Activated T-helper 2 cell treated with anti-CD3 and anti-CD28 coated beads, Interferon-gamma antibody, Interleukin-2, Interleukin-4, amounts not matched to agents 10 μg/mL and 5 μg/mL and 100 μg/mL, durations not matched to agents 14 hours and 24 hours and 36 hours (primary cell): ENCODE measurements around the gene PAPSS2. TPM values are rescaled to one million over a fixed set of nuclear protein-coding genes. Genes with fewer than 3 reads are reported as not detected.
"Not testable (repeated sequence)": the region's sequence is repeated elsewhere in the genome, so short reads cannot be mapped to it uniquely, and the experiment has no call there.

Source experiments
- DNase-seq: peaks from one replicate; pipeline ENCODE4 v3.0.0; 2021; ENCODE audit warnings: low spot score
- H3K27ac Mint-ChIP-seq: one replicate; pipeline ENCODE4 v1.8.0; 2021; ENCODE audit warnings: mixed read lengths
- H3K27me3 Mint-ChIP-seq: one replicate; pipeline ENCODE4 v1.8.0; 2021; ENCODE audit warnings: low read depth, mixed read lengths
- H3K36me3 Mint-ChIP-seq: one replicate; pipeline ENCODE4 v1.8.0; 2021; ENCODE audit warnings: low read depth, mixed read lengths
- H3K4me1 Mint-ChIP-seq: one replicate; pipeline ENCODE4 v1.8.0; 2021; ENCODE audit warnings: low read depth, mixed read lengths
- H3K4me3 Mint-ChIP-seq: one replicate; pipeline ENCODE4 v1.8.0; 2021; ENCODE audit warnings: low read depth, mild to moderate bottlenecking, moderate library complexity, mixed read lengths
- H3K9me3 Mint-ChIP-seq: one replicate; pipeline ENCODE4 v1.8.0; 2021; ENCODE audit warnings: mixed read lengths
- intact Hi-C: fragments of 100-400 bp; cut with micrococcal nuclease; formaldehyde crosslinking; loops from one replicate; pipeline ENCODE4 v1.15.1; 2023
- total RNA-seq: library from RNA; stranded (reverse); gene quantifications from 2 replicates; pipeline ENCODE4 v1.2.3, GENCODE V29; 2022

PAPSS2 gene
- total RNA-seq, 1 donor from 2014 or later, result 0.25 TPM

DNA sequence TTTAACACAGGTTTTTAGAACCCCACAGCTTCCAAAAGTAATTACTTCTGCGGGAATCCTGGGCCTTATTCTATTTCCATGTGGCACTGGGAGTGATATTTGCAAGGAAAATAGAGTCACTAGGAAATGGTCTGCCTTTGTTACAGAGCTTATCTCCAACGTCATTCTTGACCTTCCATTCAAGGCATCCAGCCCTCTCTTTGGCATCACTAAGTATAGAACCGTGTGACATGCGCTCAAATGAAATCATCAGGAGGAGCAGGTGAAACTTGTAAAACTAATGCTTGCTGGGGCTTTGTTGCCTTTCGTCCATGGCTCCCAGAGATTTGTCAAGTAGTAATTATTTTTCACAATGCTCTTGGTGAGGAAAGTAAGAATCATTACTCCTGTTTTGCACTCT lies 73.4 kb downstream of the PAPSS2 start:
- intact Hi-C loops, result loop anchor here (2.0 kb wide), 1 partner anchor 76 kb away; no protein-coding TSS in a partner anchor
- Mint-ChIP-seq H3K36me3 (no peaks in the 10 kb centered on the region), H3K4me3 (no peak overlapping the region), H3K27ac (no peak overlapping the region), H3K4me1 (no peaks in the 10 kb centered on the region), H3K9me3 (no peaks in the 10 kb centered on the region), H3K27me3 (peaks cover 30% of the 10 kb centered on the region)
- no peak for DNase-seq

DNA sequence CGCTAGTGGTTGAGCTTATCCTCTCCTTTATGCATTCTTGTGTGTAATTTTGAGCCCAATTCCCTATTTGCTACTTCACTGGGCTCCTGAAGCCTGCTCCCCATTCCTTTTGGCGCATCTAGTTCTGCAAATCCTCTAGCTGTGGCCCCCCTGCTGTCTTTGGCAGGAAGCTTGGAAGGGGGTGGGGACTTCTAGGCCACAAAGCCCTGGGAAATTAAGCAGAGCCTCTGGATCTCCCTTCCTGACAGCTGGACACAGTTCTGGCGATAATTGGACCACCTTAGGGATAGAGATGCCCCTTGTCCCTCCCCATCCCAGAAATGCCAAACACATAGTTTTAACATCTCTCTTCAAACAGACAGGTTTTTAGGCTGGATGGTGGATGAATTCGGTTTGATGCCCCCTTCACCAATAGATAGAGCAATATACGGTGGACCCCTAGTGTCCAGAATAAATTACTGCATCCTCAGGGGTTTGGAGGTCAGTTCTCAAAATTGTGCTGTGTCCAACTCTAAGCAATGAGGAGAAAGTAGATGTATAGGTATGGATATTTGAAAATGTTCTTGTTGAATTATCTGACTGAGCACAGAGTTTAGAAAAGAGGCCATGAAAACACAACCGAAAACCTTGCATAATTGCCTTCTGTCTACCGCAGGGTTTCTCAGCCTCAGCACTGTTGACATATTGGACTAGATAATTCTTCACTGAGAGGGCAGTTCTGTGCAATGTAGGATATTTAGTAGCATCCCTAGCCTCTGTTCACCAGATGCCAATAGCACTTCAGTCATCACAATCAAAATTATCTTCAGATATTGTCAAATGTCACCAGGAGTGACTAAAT lies 75.5 kb downstream of the PAPSS2 start:
- Mint-ChIP-seq H3K4me3 (no peak overlapping the region), H3K4me1 (no peaks in the 10 kb centered on the region), H3K27ac (no peak overlapping the region), H3K9me3 (no peaks in the 10 kb centered on the region), H3K36me3 (no peaks in the 10 kb centered on the region), H3K27me3 (peaks cover 30% of the 10 kb centered on the region)
- intact Hi-C loops, result loop anchor here (1.0 kb wide), 1 partner anchor 202 kb away; no protein-coding TSS in a partner anchor
- no peak for DNase-seq

DNA sequence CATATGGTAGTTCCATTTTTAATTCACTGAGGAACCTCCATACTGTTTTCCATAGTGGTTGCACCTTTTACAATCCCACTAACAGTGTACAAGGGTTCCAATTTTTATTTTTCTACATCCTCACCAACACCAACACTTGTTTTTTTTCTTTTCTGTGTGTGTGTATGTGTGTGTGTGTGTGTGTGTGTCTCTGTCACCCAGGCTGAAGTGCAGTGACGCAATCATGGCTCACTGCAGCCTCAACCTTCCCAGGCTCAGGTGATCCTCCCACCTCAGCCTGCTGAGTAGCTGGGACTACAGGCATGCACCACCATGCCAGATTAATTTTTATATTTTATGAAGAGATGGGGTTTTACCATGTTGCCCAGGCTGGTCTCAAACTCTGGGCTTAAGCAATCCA lies 78.6 kb downstream of the PAPSS2 start:
- H3K4me3 Mint-ChIP-seq, DNase-seq, H3K36me3 Mint-ChIP-seq, intact Hi-C loops, H3K27ac Mint-ChIP-seq, H3K4me1 Mint-ChIP-seq, H3K9me3 Mint-ChIP-seq: not testable (repeated sequence)
- H3K27me3 Mint-ChIP-seq, result peaks cover 30% of the 10 kb centered on the region

DNA sequence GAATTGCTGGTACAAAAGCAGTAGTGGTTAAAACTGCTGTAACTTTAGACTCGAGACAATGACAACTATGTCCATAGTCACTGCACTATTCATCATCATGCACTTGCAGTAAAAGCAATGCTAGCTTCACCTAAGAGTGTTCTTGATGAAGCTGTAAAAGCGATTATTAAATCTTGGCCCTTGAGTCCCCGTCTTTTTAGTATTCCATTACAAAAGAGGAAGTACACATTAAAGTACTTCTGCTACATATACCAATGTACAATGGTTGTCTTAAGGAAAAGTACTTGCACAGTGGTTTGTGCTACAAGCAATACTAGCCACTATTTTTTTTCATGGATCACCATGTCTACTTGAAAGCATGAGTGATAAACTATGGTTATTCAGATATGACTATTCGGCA lies 80.0 kb downstream of the PAPSS2 start:
- no peak overlapping the region for H3K4me3 Mint-ChIP-seq
- intact Hi-C loops, result no loop called here
- H3K9me3 Mint-ChIP-seq, result no peaks in the 10 kb centered on the region
- H3K36me3 Mint-ChIP-seq, result no peaks in the 10 kb centered on the region
- H3K27me3 Mint-ChIP-seq, result peaks cover 23% of the 10 kb centered on the region
- DNase-seq, result no peak
- no peaks in the 10 kb centered on the region for H3K4me1 Mint-ChIP-seq
- no peak overlapping the region for H3K27ac Mint-ChIP-seq

DNA sequence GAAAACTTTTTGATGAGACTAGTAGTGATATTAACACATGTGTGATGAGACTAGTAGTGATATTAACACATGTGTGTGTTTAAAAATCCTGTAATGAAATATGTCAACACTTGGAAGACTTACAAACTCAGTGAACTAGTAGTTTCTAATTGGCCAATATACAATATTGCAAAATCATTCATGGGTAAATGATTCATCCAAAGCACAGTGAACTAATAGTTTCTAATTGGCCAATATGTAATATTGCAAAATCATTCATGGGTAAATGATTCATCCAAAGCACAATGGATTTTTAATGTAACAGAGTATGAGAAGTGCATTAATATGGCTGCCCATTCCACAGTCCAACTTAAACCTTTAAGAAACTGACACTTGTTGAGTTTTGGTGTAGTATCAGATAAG lies 80.6 kb downstream of the PAPSS2 start:
- Mint-ChIP-seq H3K9me3 (no peaks in the 10 kb centered on the region), H3K4me1 (no peaks in the 10 kb centered on the region), H3K27me3 (peaks cover 19% of the 10 kb centered on the region), H3K4me3 (no peak overlapping the region), H3K27ac (no peak overlapping the region), H3K36me3 (no peaks in the 10 kb centered on the region)
- intact Hi-C loops, result no loop called here
- DNase-seq, result no peak

- DNase-seq, intact Hi-C loops, H3K27me3 Mint-ChIP-seq, H3K4me1 Mint-ChIP-seq, H3K27ac Mint-ChIP-seq, H3K9me3 Mint-ChIP-seq, H3K4me3 Mint-ChIP-seq, H3K36me3 Mint-ChIP-seq: not testable (repeated sequence)
These were observed 83.4 kb downstream of the PAPSS2 start for GRCh38 chr10:87742992-87743610.

- Mint-ChIP-seq H3K4me1 (no peaks in the 10 kb centered on the region), H3K4me3 (no peak overlapping the region), H3K27me3 (peaks cover 9% of the 10 kb centered on the region), H3K36me3 (no peaks in the 10 kb centered on the region), H3K27ac (no peak overlapping the region), H3K9me3 (no peaks in the 10 kb centered on the region)
- DNase-seq, result no peak
- intact Hi-C loops, result no loop called here
These were observed 84.9 kb downstream of the PAPSS2 start for GRCh38 chr10:87744606-87745005.

DNA sequence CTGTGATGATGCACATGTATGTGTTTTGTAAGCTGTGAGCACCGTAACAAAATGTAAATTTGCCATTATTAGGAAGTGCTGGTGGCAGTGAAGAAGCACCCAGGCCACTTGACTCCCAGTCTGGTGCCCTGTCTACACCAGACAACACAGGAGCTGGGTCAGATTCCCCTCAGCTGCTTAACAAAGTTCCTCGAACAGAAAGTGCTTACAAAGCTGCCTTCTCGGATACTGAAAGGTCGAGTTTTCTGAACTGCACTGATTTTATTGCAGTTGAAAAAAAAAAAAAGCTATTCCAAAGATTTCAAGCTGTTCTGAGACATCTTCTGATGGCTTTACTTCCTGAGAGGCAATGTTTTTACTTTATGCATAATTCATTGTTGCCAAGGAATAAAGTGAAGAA lies 87.2 kb downstream of the PAPSS2 start:
- H3K4me3 Mint-ChIP-seq, result no peak overlapping the region
- intact Hi-C loops, result no loop called here
- DNase-seq, result no peak
- H3K36me3 Mint-ChIP-seq, result no peaks in the 10 kb centered on the region
- H3K4me1 Mint-ChIP-seq, result peaks cover 14% of the 10 kb centered on the region
- H3K27ac Mint-ChIP-seq, result no peak overlapping the region
- no peaks in the 10 kb centered on the region for H3K27me3 Mint-ChIP-seq
- no peaks in the 10 kb centered on the region for H3K9me3 Mint-ChIP-seq

GRCh38 chr10:87748244-87748643 lies 88.6 kb downstream of the PAPSS2 start:
- H3K36me3 Mint-ChIP-seq, H3K4me3 Mint-ChIP-seq, H3K9me3 Mint-ChIP-seq, H3K27ac Mint-ChIP-seq, H3K27me3 Mint-ChIP-seq, DNase-seq, intact Hi-C loops: not testable (repeated sequence)
- H3K4me1 Mint-ChIP-seq, result peaks cover 14% of the 10 kb centered on the region

DNA sequence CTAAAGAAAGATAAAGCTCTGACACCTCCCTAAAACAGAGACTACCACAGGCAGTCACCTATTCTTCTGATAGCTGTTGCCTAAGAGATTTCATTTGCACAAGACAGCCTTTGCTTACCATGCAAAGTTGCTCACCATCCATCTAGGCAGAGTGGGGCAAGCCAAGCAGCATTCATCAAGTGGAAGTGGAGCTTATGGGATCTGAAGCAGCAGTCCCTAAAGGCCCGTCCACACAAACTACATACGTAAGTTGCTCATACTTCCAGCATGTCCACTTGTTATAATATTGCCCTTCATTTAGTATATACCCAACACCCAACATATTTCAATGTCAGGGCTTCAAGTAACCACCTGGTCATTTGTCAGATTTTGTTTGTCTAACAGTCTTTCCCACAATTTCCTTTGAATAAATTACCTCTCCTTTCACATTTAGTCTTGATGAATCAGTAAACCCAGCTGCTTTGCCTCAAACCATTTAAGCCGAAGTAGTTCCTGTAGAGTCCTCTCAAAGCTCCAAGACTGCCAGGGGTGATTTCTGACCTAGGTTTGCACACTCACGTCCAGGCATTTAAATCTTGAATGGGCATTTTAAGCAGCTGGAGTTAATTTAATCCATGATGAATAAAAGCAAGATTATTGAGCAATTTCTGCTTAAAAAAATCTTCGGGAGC lies 90.5 kb downstream of the PAPSS2 start:
- H3K27ac Mint-ChIP-seq, result no peak overlapping the region
- no peak for DNase-seq
- no peaks in the 10 kb centered on the region for H3K27me3 Mint-ChIP-seq
- H3K36me3 Mint-ChIP-seq, result peaks cover 22% of the 10 kb centered on the region
- intact Hi-C loops, result no loop called here
- H3K4me3 Mint-ChIP-seq, result no peak overlapping the region
- H3K9me3 Mint-ChIP-seq, result no peaks in the 10 kb centered on the region
- H3K4me1 Mint-ChIP-seq, result peaks cover 21% of the 10 kb centered on the region

- peaks cover 25% of the 10 kb centered on the region for H3K36me3 Mint-ChIP-seq
- no peak for DNase-seq
- H3K27ac Mint-ChIP-seq, result no peak overlapping the region
- H3K9me3 Mint-ChIP-seq, result no peaks in the 10 kb centered on the region
- H3K4me1 Mint-ChIP-seq, result peaks cover 21% of the 10 kb centered on the region
- intact Hi-C loops, result no loop called here
- H3K27me3 Mint-ChIP-seq, result no peaks in the 10 kb centered on the region
- no peak overlapping the region for H3K4me3 Mint-ChIP-seq
These were observed 91.1 kb downstream of the PAPSS2 start for GRCh38 chr10:87750817-87751216.

DNA sequence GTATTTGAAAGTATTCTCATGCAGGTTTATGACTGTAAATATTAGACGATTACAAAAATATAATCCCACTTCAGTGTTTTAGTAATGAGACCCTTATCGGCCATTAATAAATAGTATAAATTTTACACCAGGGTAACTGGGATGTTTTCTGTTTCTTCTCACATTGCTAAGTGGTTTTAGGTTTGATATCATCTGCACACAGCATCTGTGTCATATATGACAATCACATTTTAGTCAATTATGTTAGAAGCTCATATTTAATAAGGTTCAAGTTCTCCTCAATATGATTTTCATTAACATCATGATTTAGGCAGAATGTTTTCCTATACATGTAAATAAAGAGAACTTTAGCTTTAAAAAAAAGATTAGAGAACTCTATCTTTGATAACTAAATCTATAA lies 91.6 kb downstream of the PAPSS2 start:
- Mint-ChIP-seq H3K4me3 (no peak overlapping the region), H3K36me3 (peaks cover 30% of the 10 kb centered on the region), H3K27ac (no peak overlapping the region), H3K4me1 (peaks cover 21% of the 10 kb centered on the region), H3K27me3 (no peaks in the 10 kb centered on the region), H3K9me3 (no peaks in the 10 kb centered on the region)
- DNase-seq, result no peak
- intact Hi-C loops, result no loop called here

DNA sequence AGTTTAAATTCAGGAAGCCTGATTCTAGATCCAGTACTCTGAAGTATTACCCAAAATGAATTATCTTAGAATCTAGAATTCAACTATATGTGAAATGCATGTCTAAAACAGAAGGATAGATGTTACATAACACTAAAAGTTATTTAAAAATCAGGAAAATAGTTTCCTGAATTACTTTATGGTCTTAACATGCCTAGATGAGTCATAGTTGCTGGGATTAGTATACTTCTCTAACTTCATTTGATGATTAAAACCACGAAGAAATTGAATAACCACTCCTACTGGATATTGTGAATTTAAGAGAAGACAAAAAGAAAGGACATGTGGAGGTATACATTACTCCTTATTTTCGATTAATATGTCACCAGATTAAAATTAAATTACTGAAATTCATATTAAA lies 92.9 kb downstream of the PAPSS2 start:
- H3K4me3 Mint-ChIP-seq, result no peak overlapping the region
- intact Hi-C loops, result no loop called here
- no peaks in the 10 kb centered on the region for H3K9me3 Mint-ChIP-seq
- peaks cover 21% of the 10 kb centered on the region for H3K4me1 Mint-ChIP-seq
- H3K36me3 Mint-ChIP-seq, result peaks cover 33% of the 10 kb centered on the region
- DNase-seq, result no peak
- no peaks in the 10 kb centered on the region for H3K27me3 Mint-ChIP-seq
- no peak overlapping the region for H3K27ac Mint-ChIP-seq
